ENCODE measurements around the gene AMY1B.
"Not testable (repeated sequence)": the region's sequence is repeated elsewhere in the genome, so short reads cannot be mapped to it uniquely, and the experiment has no call there.

AMY1B gene

DNA sequence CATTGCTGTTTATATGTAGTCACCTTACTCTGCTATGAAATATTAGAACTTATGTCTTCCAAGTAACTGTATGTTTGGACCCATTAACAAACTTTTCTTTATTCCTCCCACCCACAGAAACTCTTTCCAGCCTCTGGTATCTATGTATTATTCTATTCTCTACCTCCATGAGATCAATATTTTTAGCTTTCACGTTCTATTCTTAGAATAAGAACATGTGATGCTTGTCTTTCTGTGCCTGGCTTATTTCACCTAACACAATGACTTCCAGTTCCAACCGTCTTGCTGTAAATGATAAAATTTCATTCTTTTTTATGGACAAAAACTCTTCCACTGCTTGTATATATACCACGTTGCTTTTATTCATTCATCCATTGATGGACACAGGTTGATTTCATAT, 54.8 kb downstream of the AMY1B start:
- H3K27ac Mint-ChIP-seq, H3K4me3 Mint-ChIP-seq: not testable (repeated sequence)

More for the DNA sequence above, 54.8 kb downstream of the AMY1B start:
- H3K9me3 Mint-ChIP-seq, H3K4me1 Mint-ChIP-seq, H3K27me3 Mint-ChIP-seq, H3K36me3 Mint-ChIP-seq: not testable (repeated sequence)
